GM12801 (cell line): Measurements from ENCODE around the gene KTN1.

Experiments
- CTCF ChIP-seq: IDR thresholded peaks from one replicate; pipeline ENCODE4 v1.5.1; 2011; ENCODE audit warnings: control low read depth; ENCODE audit not compliant: insufficient read length; ENCODE audit errors: extremely low read depth

The KTN1 gene

GRCh38 chr14:55556929-55557623, 22.9 kb upstream of the KTN1 start:
- no peak for TF ChIP-seq CTCF

GRCh38 chr14:55562135-55562534, 17.9 kb upstream of the KTN1 start:
- TF ChIP-seq CTCF, result no peak

GRCh38 chr14:55568618-55569017, 11.4 kb upstream of the KTN1 start:
- no peak for TF ChIP-seq CTCF

- no peak for TF ChIP-seq CTCF
Observed at GRCh38 chr14:55571125-55571889, 8.7 kb upstream of the KTN1 start.

- no peak for TF ChIP-seq CTCF
Observed at GRCh38 chr14:55572578-55572977, 7.4 kb upstream of the KTN1 start.

- TF ChIP-seq CTCF, result no peak
Observed at GRCh38 chr14:55574988-55575387, 5.0 kb upstream of the KTN1 start.

- TF ChIP-seq CTCF, result no peak
Observed at GRCh38 chr14:55577229-55577628, 2.8 kb upstream of the KTN1 start.
